ENCODE data around the gene OPRL1.

Gene OPRL1

DNA sequence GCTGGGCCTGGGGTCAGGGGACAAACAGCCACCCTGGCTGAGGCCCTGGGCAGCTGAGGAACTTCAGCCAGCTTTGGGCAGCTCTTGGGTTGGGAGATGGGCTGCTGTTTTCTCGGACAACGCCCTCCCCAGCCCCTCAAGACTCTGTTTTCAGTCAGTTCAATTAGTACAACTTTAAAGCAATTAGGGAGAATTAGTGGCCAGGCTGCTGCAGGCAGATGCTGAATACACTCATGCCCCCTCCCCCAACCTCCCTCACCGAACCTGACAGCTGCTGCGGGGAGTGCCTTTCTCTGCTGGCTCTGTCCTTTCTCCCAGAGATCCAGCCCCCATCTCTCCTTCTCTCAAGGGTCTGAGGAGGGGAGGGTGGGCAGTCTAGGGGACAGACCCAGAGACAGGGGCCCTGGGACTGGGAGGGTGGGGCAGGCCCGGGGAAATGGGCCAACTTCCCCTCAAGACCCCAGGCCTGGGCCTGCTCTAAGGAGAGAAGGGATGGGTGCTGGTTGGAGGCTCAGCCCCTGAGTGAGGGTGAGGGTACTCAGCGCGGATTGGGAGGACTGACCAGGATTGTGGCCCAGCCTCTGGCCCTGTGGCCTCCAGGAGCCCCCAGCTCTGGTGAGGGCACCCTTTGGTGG lies 66.5 kb downstream of the OPRL1 start:
- DNase-seq = no peak

- no peak for DNase-seq
These were observed 67.1 kb downstream of the OPRL1 start for GRCh38 chr20:64146936-64147477.

GRCh38 chr20:64148581-64148980 lies 68.7 kb downstream of the OPRL1 start:
- DNase-seq = no peak

GRCh38 chr20:64149141-64149540 lies 69.3 kb downstream of the OPRL1 start:
- DNase-seq = no peak

GRCh38 chr20:64149809-64150560 lies 70.1 kb downstream of the OPRL1 start:
- no peak for DNase-seq
